Prostate gland (tissue), 2 donors: ENCODE measurements around the gene BCL7A.

Experiments
- POLR2AphosphoS5 ChIP-seq: sonication (generic); formaldehyde crosslinking; IDR thresholded peaks from one replicate; pipeline ENCODE4 v1.6.1; 2017; ENCODE audit warnings: antibody characterized with exemption
- TF ChIP-seq, protein P1 (sequence below), 4 experiments: fragments of 200-600 bp in 2 of 4; fragments of 450-650 bp in 2 of 4; sonication (generic) in 2 of 4; IDR thresholded peaks; 1 replicate in 3 of 4; 2 replicates in 1 of 4; pipeline ENCODE4 v1.5.1; 2016 to 2019; ENCODE audit warnings: antibody characterized with exemption in 4 of 4, mild to moderate bottlenecking in 2 of 4, moderate library complexity in 2 of 4

DNA sequence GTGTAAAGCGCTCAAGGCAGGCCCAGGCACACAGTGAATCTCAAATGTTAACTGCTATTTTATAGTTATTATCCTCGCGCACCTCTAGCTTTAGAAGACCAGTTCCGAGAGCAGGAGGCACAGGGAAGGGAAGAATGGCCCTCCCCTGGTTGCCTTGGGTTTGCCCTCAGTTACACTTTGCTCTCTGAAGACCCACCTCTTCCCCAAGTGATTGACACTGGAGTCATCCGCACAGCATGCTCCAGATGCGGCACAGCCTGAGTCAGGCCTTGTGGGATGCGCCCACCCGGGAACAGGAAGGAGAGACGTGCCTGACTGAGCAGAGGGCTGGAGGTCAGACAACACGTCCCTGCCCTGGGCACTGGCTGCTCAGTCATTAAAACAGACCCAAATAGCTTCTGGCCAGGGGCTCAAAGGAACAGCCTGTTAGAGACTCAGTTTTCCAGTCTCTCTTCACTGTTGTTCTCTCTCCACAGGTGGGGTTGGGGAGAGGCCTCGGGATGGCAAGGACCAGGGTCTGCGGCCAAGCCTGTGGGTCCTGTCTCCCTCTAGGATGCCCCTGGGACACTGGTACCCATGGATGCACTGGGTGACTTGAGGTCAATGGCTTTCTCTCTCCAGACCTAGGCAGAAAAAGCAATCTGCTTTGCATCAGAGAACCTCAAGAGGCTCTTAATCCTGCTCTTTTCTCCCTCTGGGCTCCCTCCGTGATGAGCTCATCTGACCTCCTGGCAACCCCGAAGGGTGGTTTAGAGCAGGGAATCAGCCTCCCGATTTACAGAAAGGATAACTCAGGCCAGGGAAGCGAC, 43.3 kb downstream of the BCL7A start:
- TF ChIP-seq POLR2AphosphoS5 = no peak
- TF ChIP-seq, protein P1, sequence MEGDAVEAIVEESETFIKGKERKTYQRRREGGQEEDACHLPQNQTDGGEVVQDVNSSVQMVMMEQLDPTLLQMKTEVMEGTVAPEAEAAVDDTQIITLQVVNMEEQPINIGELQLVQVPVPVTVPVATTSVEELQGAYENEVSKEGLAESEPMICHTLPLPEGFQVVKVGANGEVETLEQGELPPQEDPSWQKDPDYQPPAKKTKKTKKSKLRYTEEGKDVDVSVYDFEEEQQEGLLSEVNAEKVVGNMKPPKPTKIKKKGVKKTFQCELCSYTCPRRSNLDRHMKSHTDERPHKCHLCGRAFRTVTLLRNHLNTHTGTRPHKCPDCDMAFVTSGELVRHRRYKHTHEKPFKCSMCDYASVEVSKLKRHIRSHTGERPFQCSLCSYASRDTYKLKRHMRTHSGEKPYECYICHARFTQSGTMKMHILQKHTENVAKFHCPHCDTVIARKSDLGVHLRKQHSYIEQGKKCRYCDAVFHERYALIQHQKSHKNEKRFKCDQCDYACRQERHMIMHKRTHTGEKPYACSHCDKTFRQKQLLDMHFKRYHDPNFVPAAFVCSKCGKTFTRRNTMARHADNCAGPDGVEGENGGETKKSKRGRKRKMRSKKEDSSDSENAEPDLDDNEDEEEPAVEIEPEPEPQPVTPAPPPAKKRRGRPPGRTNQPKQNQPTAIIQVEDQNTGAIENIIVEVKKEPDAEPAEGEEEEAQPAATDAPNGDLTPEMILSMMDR (IDR thresholded peaks at IDR 0.05) = no peak
